ENCODE data around the gene CLSTN1. TPM values are rescaled to one million over a fixed set of nuclear protein-coding genes. Genes with fewer than 3 reads are reported as not detected.

Gene CLSTN1
- total RNA-seq, 2 experiments from 2014 or later = 29.3 to 29.9 TPM

- Mint-ChIP-seq H3K4me1 (ENCODE audit: low read depth) (peaks cover 20% of the 10 kb centered on the region), H3K36me3 (ENCODE audit: low read depth) (no peaks in the 10 kb centered on the region), H3K9me3 (no peaks in the 10 kb centered on the region), H3K27me3 (no peaks in the 10 kb centered on the region), H3K4me3 (no peak overlapping the region), H3K27ac (no peak overlapping the region)
- DNase-seq (no peak), ATAC-seq (no peak)
- no peak for TF ChIP-seq CTCF (IDR thresholded peaks at IDR 0.05)
- intact Hi-C loops (cut with micrococcal nuclease) = no loop called here
- ChIA-PET CTCF (interaction anchor here (1.0 to 4.8 kb wide), 2 partner anchors 33 to 50 kb away, joined by 5 to 25 read pairs; no protein-coding TSS in a partner anchor), POLR2A (no interaction called here)
Observed at GRCh38 chr1:9817734-9818133, 6.0 kb downstream of the CLSTN1 start.

GRCh38 chr1:9816199-9816598 lies 7.6 kb downstream of the CLSTN1 start:
- Mint-ChIP-seq H3K4me1 (ENCODE audit: low read depth) (peaks cover 9% of the 10 kb centered on the region), H3K27ac (no peak overlapping the region), H3K36me3 (ENCODE audit: low read depth) (no peaks in the 10 kb centered on the region), H3K4me3 (no peak overlapping the region), H3K27me3 (no peaks in the 10 kb centered on the region), H3K9me3 (no peaks in the 10 kb centered on the region)
- intact Hi-C loops (cut with micrococcal nuclease) = no loop called here
- ATAC-seq (no peak), DNase-seq (no peak)
- TF ChIP-seq CTCF (IDR thresholded peaks at IDR 0.05) = no peak
- ChIA-PET POLR2A (interaction anchor here (0.6 to 1.4 kb wide), 2 partner anchors 14 to 161 kb away, joined by 3 read pairs; no protein-coding TSS in a partner anchor), CTCF (interaction anchor here (0.6 to 4.8 kb wide), 4 partner anchors 11 to 52 kb away, joined by 3 to 25 read pairs (median 4); no protein-coding TSS in a partner anchor)

- H3K36me3 Mint-ChIP-seq (ENCODE audit: low read depth) = no peaks in the 10 kb centered on the region
- ATAC-seq = no peak
- POLR2A ChIA-PET = interaction anchor here (0.5 to 0.6 kb wide), 2 partner anchors 15 to 67 kb away, joined by 3 read pairs; no protein-coding TSS in a partner anchor
- H3K9me3 Mint-ChIP-seq = no peaks in the 10 kb centered on the region
- no peaks in the 10 kb centered on the region for H3K27me3 Mint-ChIP-seq
- intact Hi-C loops (cut with micrococcal nuclease) = no loop called here
- CTCF ChIA-PET = interaction anchor here (1.2 to 4.8 kb wide), 3 partner anchors 9 to 53 kb away, joined by 3 to 25 read pairs (median 4); no protein-coding TSS in a partner anchor
- TF ChIP-seq CTCF (IDR thresholded peaks at IDR 0.05) = no peak
- H3K4me1 Mint-ChIP-seq (ENCODE audit: low read depth) = peaks cover 5% of the 10 kb centered on the region
- H3K4me3 Mint-ChIP-seq = no peak overlapping the region
- no peak for DNase-seq
- no peak overlapping the region for H3K27ac Mint-ChIP-seq
Observed at GRCh38 chr1:9815150-9815549, 8.6 kb downstream of the CLSTN1 start.

DNA sequence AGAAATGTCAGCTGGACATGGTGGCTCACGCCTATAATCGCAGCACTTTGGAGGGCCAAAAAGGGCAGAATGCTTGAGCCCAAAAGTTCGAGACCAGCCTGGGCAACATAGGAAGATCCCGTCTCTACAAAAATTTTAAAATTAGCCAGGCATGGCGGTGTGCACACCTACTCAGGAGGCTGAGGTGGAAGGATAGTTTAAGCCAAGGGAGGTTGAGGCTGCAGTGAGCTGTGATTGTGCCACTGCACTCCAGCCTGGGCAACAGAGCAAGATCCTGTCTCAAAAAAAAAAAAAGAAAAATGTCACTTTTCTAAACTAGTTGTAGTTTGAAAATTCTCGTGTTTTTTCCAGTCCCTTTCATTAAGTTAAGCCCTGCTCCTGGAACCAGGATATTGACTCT lies 9.1 kb downstream of the CLSTN1 start:
- Mint-ChIP-seq H3K27ac (no peak overlapping the region), H3K27me3 (no peaks in the 10 kb centered on the region), H3K4me1 (ENCODE audit: low read depth) (peaks cover 5% of the 10 kb centered on the region), H3K4me3 (no peak overlapping the region), H3K36me3 (ENCODE audit: low read depth) (no peaks in the 10 kb centered on the region), H3K9me3 (no peaks in the 10 kb centered on the region)
- ChIA-PET CTCF (interaction anchor here (1.6 to 4.8 kb wide), 2 partner anchors 9 to 30 kb away, joined by 4 to 25 read pairs; no protein-coding TSS in a partner anchor), POLR2A (interaction anchor here (0.5 to 0.6 kb wide), 3 partner anchors 53 to 191 kb away, joined by 3 read pairs; no protein-coding TSS in a partner anchor)
- ATAC-seq (no peak), DNase-seq (no peak)
- no peak for TF ChIP-seq CTCF (IDR thresholded peaks at IDR 0.05)
- intact Hi-C loops (cut with micrococcal nuclease) = no loop called here

DNA sequence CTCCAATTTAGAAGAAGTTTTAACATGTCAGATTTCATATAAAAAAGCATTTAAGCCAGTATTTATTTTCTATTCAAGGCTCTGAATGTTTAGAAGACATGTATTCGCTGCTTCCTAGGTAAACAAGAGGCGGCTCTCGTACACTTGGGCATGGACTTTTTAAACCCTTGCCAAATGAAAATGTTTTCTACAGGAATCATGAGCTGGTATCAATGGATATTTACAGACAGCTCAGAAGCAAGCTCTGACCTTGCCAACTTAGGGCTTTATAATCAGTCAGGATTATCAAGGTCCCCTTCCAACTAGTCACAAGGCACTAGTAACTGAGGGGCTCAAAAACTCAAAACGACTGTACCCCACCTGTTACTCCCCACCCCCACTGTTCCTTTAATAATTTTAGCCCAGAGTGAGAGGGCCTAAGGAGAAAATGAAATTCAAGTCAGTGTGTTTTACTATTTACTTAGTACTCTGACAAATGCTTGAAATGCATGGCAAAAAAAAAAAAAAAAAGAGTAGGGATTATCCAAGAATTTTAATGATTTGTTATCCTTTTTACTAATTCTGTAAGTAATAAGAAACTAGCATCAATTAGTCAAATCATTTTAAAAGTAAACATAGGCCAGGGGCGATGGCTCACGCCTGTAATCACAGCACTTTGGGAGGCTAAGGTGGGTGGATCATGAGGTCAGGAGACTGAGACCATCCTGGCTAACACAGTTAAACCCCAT lies 12.4 kb downstream of the CLSTN1 start:
- ATAC-seq (no peak), DNase-seq (no peak)
- H3K9me3 Mint-ChIP-seq = no peaks in the 10 kb centered on the region
- H3K27me3 Mint-ChIP-seq = no peaks in the 10 kb centered on the region
- H3K4me1 Mint-ChIP-seq (ENCODE audit: low read depth) = peaks cover 25% of the 10 kb centered on the region
- H3K27ac Mint-ChIP-seq = no peak overlapping the region
- no peak for TF ChIP-seq CTCF (IDR thresholded peaks at IDR 0.05)
- ChIA-PET POLR2A (interaction anchor here (0.8 kb wide), 1 partner anchor 32 kb away, joined by 3 read pairs; no protein-coding TSS in a partner anchor), CTCF (interaction anchor here (1.4 to 2.5 kb wide), 2 partner anchors 27 kb away, joined by 4 to 8 read pairs; no protein-coding TSS in a partner anchor)
- H3K36me3 Mint-ChIP-seq (ENCODE audit: low read depth) = no peaks in the 10 kb centered on the region
- intact Hi-C loops (cut with micrococcal nuclease) = no loop called here
- no peak overlapping the region for H3K4me3 Mint-ChIP-seq

All from activated CD8-positive, alpha-beta T cell treated with anti-CD3 and anti-CD28 coated beads for 36 hours (primary cell).